ENCODE measurements around the gene ATP2B2.

GRCh38 chr3:10359761-10360161, 145.6 kb downstream of the ATP2B2 start:
- TF ChIP-seq CTCF (IDR thresholded peaks at IDR 0.05; ENCODE audit: poor library complexity) (no peak), EZH2phosphoT487 (IDR thresholded peaks at IDR 0.05; ENCODE audit: low read depth, severe bottlenecking, unreplicated experiment) (no peak)
